Dendritic cell treated with granulocyte-macrophage colony-stimulating factor and Interleukin-4, amounts not matched to agents 40 ng/mL and 50 ng/mL, for 4 days (primary cell): ENCODE results near the gene CLSTN2.

ENCODE experiments used
- H3K27ac Mint-ChIP-seq: one replicate; pipeline ENCODE4 v1.8.0; 2022; ENCODE audit warnings: mild to moderate bottlenecking, mixed read lengths
- H3K27me3 Mint-ChIP-seq: one replicate; pipeline ENCODE4 v1.8.0; 2022; ENCODE audit warnings: mild to moderate bottlenecking, mixed read lengths
- H3K36me3 Mint-ChIP-seq: one replicate; pipeline ENCODE4 v1.8.0; 2022; ENCODE audit warnings: low read depth, mixed read lengths
- H3K4me1 Mint-ChIP-seq: one replicate; pipeline ENCODE4 v1.8.0; 2022; ENCODE audit warnings: low read depth, mixed read lengths
- H3K4me3 Mint-ChIP-seq: one replicate; pipeline ENCODE4 v1.8.0; 2022; ENCODE audit warnings: mild to moderate bottlenecking, moderate library complexity, mixed read lengths
- H3K9me3 Mint-ChIP-seq: one replicate; pipeline ENCODE4 v1.8.0; 2022; ENCODE audit warnings: mixed read lengths
- intact Hi-C: fragments of 100-400 bp; cut with micrococcal nuclease; formaldehyde crosslinking; loops from one replicate; pipeline ENCODE4 v1.15.0; 2022

The CLSTN2 gene

DNA sequence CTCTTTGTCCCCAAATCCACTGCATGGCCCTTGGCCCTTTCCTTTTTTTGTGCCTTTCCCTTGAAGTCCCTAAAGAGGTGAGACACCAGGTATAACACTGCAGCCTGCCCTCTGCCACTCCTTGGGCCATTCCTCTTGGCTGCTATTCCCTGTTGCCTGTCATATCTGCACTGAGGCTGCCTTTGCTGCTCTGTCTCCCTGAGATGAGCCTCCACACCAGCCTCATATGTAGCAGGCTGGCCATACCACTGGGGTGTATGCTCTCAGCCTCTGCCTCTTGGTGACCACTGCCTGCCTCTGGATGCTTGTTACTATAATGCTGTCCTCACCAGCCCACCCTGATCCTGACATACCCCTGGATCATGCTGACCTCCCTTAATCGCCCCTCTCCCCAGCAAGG, 252.0 kb downstream of the CLSTN2 start:
- Mint-ChIP-seq H3K4me1 (no peaks in the 10 kb centered on the region), H3K27ac (no peak overlapping the region), H3K9me3 (no peaks in the 10 kb centered on the region), H3K36me3 (no peaks in the 10 kb centered on the region), H3K4me3 (no peak overlapping the region), H3K27me3 (no peaks in the 10 kb centered on the region)
- intact Hi-C loops, result no loop called here

DNA sequence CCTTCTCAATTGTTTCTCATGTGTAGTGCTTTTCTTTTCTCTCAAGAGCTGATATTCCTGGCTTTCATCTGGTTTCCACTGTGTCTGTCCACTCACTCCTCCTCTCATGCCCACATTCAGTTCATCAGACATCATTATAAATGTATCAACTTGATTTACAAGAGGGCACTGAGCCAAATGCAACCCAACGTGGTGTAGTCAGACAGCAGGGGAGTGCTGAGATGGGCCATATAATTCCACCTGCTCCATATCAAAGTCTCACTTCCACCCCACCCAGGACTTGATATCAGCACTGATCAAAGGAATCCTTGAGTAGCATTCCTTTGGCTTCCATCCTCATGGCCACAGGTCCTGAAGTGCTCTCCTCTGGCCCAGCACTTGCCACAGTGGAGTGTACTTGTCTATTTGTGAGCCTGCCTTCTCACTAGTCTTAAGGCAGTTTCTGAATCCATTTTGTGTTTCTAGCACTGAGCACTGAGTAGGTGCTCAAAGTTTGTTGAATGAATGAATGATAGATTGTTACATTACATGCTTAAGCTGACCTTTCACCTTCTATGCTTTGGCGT, 252.8 kb downstream of the CLSTN2 start:
- intact Hi-C loops, result no loop called here
- Mint-ChIP-seq H3K4me1 (no peaks in the 10 kb centered on the region), H3K4me3 (no peak overlapping the region), H3K36me3 (no peaks in the 10 kb centered on the region), H3K27ac (no peak overlapping the region), H3K27me3 (no peaks in the 10 kb centered on the region), H3K9me3 (peaks cover 3% of the 10 kb centered on the region)

DNA sequence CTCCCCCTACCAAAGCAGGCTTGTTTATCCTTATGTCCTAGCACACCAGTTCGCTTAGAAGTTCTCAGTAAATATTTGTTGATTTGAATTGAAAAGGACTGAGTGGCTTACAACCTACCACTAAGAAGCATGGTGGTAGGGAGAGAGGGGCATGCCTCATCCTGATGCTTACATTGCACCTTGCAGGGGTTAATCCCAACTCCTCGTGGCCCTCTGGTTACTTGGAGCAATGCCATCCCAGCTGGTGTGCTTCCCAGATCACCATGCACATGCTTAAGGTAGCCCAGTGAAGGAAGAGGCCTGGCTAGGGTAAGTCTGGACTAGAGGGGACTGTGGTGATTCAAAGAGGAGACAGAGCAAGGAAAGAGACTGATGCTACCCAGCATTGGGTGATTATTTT, 253.3 kb downstream of the CLSTN2 start:
- H3K27ac Mint-ChIP-seq, result no peak overlapping the region
- intact Hi-C loops, result no loop called here
- peaks cover 9% of the 10 kb centered on the region for H3K9me3 Mint-ChIP-seq
- H3K36me3 Mint-ChIP-seq, result no peaks in the 10 kb centered on the region
- no peaks in the 10 kb centered on the region for H3K4me1 Mint-ChIP-seq
- H3K4me3 Mint-ChIP-seq, result no peak overlapping the region
- no peaks in the 10 kb centered on the region for H3K27me3 Mint-ChIP-seq

DNA sequence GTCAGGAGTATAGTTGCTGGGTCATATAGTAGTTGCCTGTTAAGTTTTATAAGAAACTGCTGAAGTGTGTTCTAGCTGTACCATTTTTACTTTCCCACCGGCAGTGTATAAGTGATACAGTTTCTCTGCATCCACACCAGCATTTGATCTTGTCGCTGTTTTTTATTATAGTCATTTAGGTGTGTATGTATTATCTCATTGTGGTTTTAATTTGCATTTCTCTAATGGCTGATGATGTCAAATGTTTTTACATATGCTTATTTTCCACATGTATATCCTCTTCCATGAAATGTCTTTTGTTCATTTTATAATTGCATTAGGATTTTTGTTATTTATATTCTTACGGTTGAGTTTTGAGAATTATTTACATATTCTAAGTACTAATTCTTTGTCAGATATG, 254.3 kb downstream of the CLSTN2 start:
- Mint-ChIP-seq H3K27ac (no peak overlapping the region), H3K4me1 (no peaks in the 10 kb centered on the region), H3K4me3 (no peak overlapping the region), H3K36me3 (no peaks in the 10 kb centered on the region), H3K27me3 (no peaks in the 10 kb centered on the region), H3K9me3 (peaks cover 18% of the 10 kb centered on the region)
- intact Hi-C loops, result no loop called here

DNA sequence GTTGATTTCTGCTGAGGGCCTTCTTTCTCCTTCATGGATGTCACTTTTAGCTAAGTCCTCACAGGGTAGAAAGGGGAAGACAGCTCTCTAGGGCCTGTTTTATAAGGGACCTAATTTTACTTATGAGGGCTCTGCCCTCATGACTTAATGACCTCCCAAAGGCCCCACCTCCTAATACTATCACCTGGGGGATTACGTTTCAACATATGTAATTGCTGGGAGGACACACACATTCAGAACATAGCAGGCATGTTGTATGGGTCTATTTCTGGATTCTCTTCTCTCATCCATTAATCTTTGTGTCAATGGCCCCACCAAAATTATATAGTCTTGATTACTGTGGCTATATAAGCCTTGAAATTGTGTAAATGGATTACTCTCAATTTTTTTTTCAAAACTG, 255.0 kb downstream of the CLSTN2 start:
- Mint-ChIP-seq H3K27me3 (no peaks in the 10 kb centered on the region), H3K36me3 (no peaks in the 10 kb centered on the region), H3K9me3 (peaks cover 18% of the 10 kb centered on the region), H3K27ac (no peak overlapping the region), H3K4me1 (no peaks in the 10 kb centered on the region), H3K4me3 (no peak overlapping the region)
- intact Hi-C loops, result no loop called here

DNA sequence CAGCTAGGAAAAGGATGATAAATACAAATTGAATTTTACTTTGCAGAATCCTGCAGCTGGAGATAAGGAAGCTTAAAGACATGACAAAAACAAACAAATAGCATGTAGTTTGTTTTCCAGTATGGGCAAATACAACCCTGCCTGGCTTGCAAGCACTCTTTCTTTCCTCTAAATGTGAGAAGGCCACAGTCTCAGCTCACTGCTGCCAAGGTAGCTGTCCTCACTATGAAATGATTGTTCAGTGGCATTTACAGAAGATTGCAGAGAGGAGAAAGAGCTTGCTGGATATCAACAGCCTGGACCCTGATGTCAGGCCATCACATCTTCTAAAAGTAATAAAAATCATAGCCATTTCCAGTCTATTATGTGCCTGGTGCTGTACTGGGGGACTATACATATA, 262.0 kb downstream of the CLSTN2 start:
- intact Hi-C loops, result no loop called here
- Mint-ChIP-seq H3K4me3 (no peak overlapping the region), H3K9me3 (peaks cover 18% of the 10 kb centered on the region), H3K4me1 (no peaks in the 10 kb centered on the region), H3K36me3 (no peaks in the 10 kb centered on the region), H3K27ac (no peak overlapping the region), H3K27me3 (no peaks in the 10 kb centered on the region)

DNA sequence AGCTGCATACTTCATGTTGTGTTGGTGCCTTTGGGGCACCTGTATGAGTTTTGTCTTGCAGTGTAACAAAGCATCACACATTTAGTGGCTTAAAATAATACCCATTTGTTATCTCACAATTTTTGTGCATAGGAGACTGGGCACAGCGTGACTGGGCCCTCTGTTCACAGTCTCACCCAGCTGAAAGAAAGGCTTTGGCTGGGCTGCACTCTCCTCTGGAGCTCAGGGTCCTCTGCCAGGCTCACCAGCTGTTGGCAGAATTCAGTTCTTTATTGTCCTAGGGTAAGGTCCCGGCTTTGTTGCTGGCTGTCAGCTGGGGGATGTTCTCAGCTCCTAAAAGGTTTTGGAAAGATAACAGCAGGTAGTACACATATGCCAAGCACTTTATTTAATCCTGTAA, 263.3 kb downstream of the CLSTN2 start:
- H3K27me3 Mint-ChIP-seq, result no peaks in the 10 kb centered on the region
- H3K4me3 Mint-ChIP-seq, result no peak overlapping the region
- H3K36me3 Mint-ChIP-seq, result no peaks in the 10 kb centered on the region
- no peak overlapping the region for H3K27ac Mint-ChIP-seq
- intact Hi-C loops, result no loop called here
- no peaks in the 10 kb centered on the region for H3K4me1 Mint-ChIP-seq
- peaks cover 10% of the 10 kb centered on the region for H3K9me3 Mint-ChIP-seq

DNA sequence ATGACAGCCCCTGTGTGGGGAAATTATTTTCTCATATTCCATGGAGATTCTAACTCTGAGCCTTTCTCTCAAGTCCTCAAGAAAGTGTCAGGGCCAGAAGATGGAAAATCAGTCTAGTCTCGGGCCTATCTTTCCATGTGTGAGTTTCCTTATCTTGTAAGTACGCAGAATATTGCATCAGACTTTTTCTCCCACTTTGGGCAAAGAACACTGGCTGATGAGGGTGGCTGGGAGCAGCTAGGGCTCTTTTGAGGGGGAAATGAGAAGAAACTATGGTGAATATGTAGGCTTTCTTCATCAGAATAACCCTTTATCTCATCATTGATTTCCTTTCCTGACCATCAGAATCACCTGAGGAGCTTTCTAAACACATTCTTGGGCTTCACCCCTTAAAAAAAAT, 264.0 kb downstream of the CLSTN2 start:
- peaks cover 2% of the 10 kb centered on the region for H3K9me3 Mint-ChIP-seq
- intact Hi-C loops, result no loop called here
- H3K4me3 Mint-ChIP-seq, result no peak overlapping the region
- no peaks in the 10 kb centered on the region for H3K4me1 Mint-ChIP-seq
- no peak overlapping the region for H3K27ac Mint-ChIP-seq
- no peaks in the 10 kb centered on the region for H3K36me3 Mint-ChIP-seq
- no peaks in the 10 kb centered on the region for H3K27me3 Mint-ChIP-seq

DNA sequence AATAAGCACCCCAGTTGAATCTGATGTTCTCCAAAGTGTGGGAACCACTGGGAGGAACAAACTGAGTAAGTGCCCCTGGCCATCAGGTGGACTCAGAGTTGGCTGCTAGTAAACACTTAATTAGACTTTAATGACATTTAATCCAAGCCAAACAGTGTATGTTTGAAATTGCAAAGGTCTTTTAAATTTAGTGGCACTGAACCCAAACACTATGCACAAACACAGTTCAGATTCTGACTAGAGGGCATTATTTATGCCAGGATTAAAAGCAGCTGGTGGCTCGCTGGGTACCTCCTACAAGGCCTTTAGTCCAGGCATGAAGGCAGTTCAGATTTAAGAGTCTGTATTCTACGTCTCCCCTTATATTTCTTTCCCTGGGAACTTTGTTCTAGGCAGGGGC, 264.8 kb downstream of the CLSTN2 start:
- Mint-ChIP-seq H3K36me3 (no peaks in the 10 kb centered on the region), H3K9me3 (no peaks in the 10 kb centered on the region), H3K27ac (no peak overlapping the region), H3K4me3 (no peak overlapping the region), H3K27me3 (no peaks in the 10 kb centered on the region), H3K4me1 (no peaks in the 10 kb centered on the region)
- intact Hi-C loops, result no loop called here

DNA sequence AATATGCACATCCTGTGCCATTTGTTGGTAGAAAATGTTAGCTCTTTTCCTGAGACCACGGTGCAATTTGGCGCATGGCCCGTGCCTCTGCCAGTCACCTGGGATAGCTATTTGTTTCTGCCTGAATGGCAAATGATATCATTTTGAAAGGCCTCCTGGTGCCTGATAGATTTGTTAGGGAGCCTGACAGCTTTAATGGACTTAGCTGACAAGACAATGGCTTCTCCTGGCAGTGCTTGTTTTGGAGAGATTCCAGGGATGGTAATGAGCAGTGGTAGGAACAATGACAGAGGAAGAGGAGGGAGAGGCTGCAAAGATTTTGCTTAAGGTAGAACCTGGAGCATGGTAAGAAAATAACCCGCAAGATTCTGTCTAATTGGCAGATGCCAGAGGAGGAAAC, 268.5 kb downstream of the CLSTN2 start:
- H3K27ac Mint-ChIP-seq, result no peak overlapping the region
- H3K4me3 Mint-ChIP-seq, result no peak overlapping the region
- H3K9me3 Mint-ChIP-seq, result no peaks in the 10 kb centered on the region
- H3K36me3 Mint-ChIP-seq, result no peaks in the 10 kb centered on the region
- H3K4me1 Mint-ChIP-seq, result no peaks in the 10 kb centered on the region
- no peaks in the 10 kb centered on the region for H3K27me3 Mint-ChIP-seq
- intact Hi-C loops, result no loop called here

DNA sequence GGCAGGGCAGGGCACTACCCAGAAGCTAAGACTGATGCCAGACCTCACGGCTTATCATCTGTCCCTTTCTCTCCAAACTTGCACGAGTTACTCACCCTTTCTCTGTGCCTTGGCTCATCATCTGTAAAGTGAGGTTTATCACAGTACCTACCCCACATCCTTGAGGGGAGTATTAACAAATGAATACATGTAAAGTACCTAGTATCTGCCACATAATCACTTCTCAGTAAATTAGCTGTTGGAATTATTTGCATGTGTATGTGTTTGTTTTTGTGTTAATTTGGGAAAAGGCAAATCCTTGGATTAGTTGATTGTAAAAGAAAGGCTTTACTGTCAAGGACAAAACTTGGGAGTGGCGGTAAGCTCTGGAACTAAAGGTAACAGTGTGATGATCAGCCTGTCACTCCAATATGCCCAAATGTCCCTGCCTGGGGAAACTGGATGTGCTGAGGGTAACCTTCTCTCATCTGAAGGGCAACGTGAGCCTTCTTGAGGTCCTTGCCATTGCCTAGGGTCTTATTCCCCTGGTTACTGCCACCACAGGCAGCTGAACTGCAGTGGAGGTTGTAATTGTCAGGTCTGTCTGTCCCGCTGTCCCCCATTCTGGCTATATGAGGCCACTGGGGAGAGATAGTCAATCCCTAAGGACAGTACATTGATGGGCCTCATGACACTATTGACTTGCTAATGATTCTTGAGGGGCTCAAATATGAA, 269.4 kb downstream of the CLSTN2 start:
- Mint-ChIP-seq H3K9me3 (no peaks in the 10 kb centered on the region), H3K27me3 (no peaks in the 10 kb centered on the region), H3K4me1 (no peaks in the 10 kb centered on the region), H3K4me3 (no peak overlapping the region), H3K27ac (no peak overlapping the region), H3K36me3 (no peaks in the 10 kb centered on the region)
- intact Hi-C loops, result no loop called here

DNA sequence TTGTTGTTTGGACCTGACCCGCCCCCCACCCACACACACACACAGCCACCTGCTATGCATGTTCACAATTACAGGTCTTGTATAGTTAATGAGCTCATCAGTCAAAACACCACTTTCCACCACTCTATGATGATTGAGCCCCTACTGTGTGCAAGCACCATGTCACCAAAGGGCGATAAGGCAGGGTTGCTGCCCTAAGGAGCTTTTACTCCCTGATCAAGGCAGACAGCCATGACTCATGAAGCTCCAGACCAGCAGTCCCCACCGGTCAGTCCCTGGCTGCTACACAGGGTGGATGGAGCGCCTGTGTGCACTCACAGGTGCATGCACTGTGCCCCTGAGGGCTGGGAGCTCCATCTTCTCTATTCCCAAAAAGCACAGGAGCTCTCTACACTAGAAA, 270.6 kb downstream of the CLSTN2 start:
- Mint-ChIP-seq H3K27me3 (no peaks in the 10 kb centered on the region), H3K36me3 (no peaks in the 10 kb centered on the region), H3K4me1 (no peaks in the 10 kb centered on the region), H3K9me3 (no peaks in the 10 kb centered on the region), H3K27ac (no peak overlapping the region), H3K4me3 (no peak overlapping the region)
- intact Hi-C loops, result no loop called here

DNA sequence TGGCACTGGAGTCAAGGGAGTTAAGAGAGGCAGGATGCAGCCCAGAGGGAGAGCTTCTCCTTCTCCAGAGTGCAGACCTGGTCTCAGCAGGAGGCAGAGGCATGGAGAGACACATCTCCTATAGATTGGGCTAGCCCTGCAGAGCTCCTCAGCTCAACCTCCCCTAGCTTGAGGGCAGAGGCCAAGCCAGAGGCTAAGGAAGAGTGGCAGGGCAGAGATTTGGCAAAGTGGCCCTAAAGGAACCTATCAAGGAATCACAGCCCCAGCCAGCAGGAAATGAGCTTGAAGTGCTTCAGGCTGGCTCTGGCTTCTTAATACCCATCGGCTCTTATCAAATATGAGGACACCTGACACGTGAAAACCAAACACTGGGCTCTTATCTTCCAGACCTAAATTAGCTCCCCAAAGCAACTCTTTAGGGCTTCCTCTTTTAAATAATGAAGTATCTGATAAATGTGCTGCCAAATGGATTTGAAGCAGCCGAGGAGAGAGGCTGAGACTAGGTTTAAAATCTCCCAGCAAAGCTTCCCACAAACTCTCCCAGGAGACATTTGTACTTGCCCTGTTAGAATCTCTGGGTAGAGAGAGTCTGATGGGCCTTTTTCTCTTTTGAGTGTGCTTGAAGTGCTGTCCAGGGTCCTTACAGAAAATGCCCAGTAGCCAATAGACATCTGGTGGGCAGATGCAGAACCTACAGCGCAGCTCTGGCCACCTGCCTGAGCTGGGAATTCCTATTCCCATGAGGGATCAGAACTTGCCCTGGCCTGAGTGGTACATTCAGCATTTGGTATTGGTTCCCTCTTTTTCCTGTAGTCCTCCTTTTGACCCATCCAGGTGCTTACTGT, 271.4 kb downstream of the CLSTN2 start:
- intact Hi-C loops, result no loop called here
- Mint-ChIP-seq H3K4me1 (no peaks in the 10 kb centered on the region), H3K4me3 (no peak overlapping the region), H3K9me3 (no peaks in the 10 kb centered on the region), H3K27ac (no peak overlapping the region), H3K27me3 (no peaks in the 10 kb centered on the region), H3K36me3 (no peaks in the 10 kb centered on the region)

DNA sequence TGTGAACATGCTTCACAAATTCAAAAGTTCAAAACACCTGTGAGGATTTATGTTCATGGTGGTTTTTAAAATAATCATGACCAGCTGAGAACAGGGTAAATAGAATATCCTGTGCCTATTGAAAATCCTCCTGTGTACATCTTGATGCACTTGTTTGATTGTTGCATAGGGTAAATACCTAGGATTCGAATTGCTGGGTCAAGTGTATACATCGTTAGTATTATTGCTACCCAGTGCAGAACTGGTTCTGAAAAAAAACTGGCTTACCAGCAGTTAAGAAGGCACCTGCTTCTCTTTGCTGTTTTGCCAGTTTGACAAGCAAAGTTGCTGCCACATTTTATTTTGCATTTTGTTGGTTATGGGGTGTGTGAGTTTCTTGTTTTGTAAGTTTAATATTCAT, 272.6 kb downstream of the CLSTN2 start:
- H3K27ac Mint-ChIP-seq, result no peak overlapping the region
- intact Hi-C loops, result no loop called here

More for the DNA sequence above, 272.6 kb downstream of the CLSTN2 start:
- Mint-ChIP-seq H3K36me3 (no peaks in the 10 kb centered on the region), H3K9me3 (no peaks in the 10 kb centered on the region), H3K27me3 (no peaks in the 10 kb centered on the region), H3K4me3 (no peak overlapping the region), H3K4me1 (no peaks in the 10 kb centered on the region)
